Measurements from ENCODE around the gene ERBB2. TPM values are rescaled to one million over a fixed set of nuclear protein-coding genes. Genes with fewer than 3 reads are reported as not detected.

Gene ERBB2
- total RNA-seq, 2 donors from 2014 or later = 88.1 to 94.7 TPM

DNA sequence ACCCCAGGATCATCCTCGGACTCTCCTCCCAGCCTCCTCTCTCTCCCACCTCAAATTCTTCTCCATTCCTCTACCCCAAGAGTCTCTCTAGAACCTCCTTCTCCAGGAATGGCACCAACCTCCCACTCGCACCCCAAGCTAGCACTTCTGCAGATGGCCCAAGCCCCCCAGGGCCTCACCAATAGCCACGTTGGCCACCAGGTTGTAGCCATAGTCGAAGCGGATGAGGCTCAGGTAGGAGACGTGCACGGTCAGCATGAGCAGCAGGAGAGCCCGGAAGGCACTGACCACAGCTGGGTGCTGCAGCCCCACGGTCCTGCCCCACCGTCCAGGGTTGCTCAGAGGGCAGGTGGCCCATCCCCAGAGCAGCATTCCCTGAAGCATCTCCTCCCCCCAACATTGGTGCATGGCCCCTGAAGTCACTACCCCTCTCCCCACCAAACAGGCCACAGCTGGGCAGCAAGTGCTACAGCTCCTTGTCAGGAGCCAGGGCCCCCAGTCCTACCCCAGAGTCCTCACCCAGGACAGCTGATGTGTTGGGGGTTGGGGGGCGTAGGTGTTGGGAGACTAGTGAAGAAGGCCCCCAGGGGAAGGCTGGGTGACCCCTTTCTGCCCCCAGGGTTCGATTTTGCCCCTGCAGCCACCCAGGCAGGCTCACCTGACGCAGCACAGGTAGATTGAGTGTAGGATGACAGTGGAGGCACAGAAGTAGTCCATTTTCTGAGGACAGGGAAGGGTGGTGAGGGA lies 26.4 kb upstream of the ERBB2 start:
- no peak overlapping the region for H3K27ac ChIP-seq
- no peak for ATAC-seq (ENCODE audit: insufficient number of reproducible peaks, low FRiP score, low read depth)
- DNase-seq (ENCODE audit: low spot score) = no peak
- H3K27me3 ChIP-seq (replicated peaks; ENCODE audit: insufficient read depth) = no peaks in the 10 kb centered on the region
- no peak overlapping the region for H3K4me3 ChIP-seq
- no peaks in the 10 kb centered on the region for H3K9me3 ChIP-seq
- peaks cover 28 to 61% of the 10 kb centered on the region in 2 donors for H3K4me1 ChIP-seq (ENCODE audit: control insufficient read depth in 1 of 2, low read depth in 2 of 2)
- no peaks in the 10 kb centered on the region for H3K36me3 ChIP-seq
- TF ChIP-seq, protein P1, sequence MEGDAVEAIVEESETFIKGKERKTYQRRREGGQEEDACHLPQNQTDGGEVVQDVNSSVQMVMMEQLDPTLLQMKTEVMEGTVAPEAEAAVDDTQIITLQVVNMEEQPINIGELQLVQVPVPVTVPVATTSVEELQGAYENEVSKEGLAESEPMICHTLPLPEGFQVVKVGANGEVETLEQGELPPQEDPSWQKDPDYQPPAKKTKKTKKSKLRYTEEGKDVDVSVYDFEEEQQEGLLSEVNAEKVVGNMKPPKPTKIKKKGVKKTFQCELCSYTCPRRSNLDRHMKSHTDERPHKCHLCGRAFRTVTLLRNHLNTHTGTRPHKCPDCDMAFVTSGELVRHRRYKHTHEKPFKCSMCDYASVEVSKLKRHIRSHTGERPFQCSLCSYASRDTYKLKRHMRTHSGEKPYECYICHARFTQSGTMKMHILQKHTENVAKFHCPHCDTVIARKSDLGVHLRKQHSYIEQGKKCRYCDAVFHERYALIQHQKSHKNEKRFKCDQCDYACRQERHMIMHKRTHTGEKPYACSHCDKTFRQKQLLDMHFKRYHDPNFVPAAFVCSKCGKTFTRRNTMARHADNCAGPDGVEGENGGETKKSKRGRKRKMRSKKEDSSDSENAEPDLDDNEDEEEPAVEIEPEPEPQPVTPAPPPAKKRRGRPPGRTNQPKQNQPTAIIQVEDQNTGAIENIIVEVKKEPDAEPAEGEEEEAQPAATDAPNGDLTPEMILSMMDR (IDR thresholded peaks at IDR 0.05) = no peak

DNA sequence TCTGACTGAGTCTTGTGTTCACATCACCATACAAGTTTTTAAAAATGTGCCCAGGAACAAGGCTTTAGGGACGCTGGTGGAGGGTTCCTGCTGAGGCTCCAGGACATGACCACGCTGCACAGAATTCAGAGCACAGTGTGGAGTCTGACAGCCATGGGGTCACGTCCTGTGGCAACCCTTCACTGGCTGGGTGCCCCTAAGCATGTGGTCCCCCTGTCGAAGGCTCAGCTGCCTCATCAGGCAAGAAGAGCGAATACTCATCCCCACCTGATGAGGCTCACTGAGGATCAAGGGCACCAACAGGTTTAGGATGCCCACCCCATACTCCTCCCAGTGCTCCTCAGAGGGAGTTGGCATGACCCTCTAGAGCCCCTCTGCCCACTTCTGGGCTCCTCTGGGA lies 25.7 kb upstream of the ERBB2 start:
- H3K27ac ChIP-seq = peak overlapping the region; percentile 87
- H3K4me3 ChIP-seq = no peak overlapping the region
- no peaks in the 10 kb centered on the region for H3K36me3 ChIP-seq
- DNase-seq (ENCODE audit: low spot score) = no peak
- TF ChIP-seq, protein P1 (IDR thresholded peaks at IDR 0.05) = no peak
- no peaks in the 10 kb centered on the region for H3K9me3 ChIP-seq
- H3K27me3 ChIP-seq (replicated peaks; ENCODE audit: insufficient read depth) = no peaks in the 10 kb centered on the region
- H3K4me1 ChIP-seq (ENCODE audit: control insufficient read depth in 1 of 2, low read depth in 2 of 2) = peaks cover 30 to 65% of the 10 kb centered on the region in 2 donors
- no peak for ATAC-seq (ENCODE audit: insufficient number of reproducible peaks, low FRiP score, low read depth)

DNA sequence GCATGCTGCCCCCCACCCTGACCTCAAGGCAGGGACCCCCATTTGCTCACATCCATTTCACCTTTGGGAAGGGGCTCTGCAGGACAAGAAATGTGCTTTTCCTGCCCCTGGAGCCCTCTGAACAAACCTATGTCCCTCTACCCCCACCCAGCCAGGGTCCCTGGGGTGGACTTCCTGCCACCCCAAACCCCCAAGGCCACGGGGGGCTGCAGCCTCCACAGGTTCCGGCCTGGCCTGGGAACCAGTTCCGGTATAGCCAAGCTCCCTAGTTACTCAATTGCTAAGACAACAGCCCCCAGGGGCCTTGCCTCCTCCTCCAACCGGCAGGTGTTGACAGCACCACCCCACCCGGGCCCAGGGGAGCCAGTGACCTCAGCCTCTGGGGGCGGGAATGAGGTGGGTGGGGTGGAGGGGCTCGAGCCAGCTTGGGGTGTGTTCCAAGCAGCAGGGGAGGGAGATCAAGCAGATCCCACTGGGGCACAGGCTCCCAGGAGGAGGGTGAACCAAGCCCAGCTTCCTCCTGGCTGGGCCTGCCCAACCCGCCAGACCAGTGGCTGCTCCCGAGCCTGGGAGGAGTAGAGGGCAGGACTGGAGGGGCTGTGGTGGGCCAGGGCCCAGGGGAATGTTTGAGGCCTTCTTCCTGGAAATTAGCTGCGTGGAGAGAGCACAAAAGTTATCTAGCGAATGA lies 25.0 kb upstream of the ERBB2 start:
- DNase-seq (ENCODE audit: low spot score) (no peak), ATAC-seq (ENCODE audit: insufficient number of reproducible peaks, low FRiP score, low read depth) (no peak)
- H3K4me3 ChIP-seq = no peak overlapping the region
- TF ChIP-seq, protein P1 (IDR thresholded peaks at IDR 0.05) = no peak
- H3K36me3 ChIP-seq = no peaks in the 10 kb centered on the region
- H3K27ac ChIP-seq = peak overlapping the region; percentile 87
- no peaks in the 10 kb centered on the region for H3K27me3 ChIP-seq (replicated peaks; ENCODE audit: insufficient read depth)
- H3K9me3 ChIP-seq = no peaks in the 10 kb centered on the region
- H3K4me1 ChIP-seq (ENCODE audit: control insufficient read depth in 1 of 2, low read depth in 2 of 2) = peaks cover 33 to 71% of the 10 kb centered on the region in 2 donors

DNA sequence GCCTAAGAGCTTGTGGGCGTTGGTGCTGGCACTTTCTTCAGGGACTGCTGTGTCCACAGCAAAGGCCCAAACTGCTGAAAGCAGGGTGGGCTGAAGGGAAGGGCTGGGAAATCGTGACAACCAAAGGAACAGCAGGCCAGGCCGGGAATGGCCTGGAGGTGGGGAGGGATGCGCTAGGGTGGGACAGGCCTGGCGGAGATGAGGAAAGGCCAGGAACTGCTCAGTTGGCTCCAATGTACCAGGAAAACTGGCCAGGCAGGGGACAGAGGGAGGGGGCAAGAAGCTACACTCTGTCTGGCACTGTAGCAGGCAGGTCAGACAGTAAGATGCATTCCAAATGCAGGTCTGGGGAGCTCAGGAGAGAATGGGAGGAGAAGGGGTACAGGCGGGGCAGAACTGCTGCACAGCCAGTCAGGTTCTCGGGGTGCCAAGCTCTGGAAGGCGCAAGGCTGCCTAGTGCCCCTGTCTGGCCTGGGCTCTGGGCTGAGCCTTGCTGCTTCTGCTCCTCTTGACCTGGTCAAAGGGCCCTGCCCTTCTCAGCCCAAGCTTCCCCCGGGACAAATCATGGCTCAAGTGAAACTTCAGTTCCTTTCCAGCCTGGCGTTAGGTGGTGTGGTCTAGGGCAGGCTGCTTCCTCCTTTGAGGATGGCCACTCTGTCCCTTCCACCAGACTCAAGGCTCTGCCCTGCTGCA lies 24.3 kb upstream of the ERBB2 start:
- no peak overlapping the region for H3K4me3 ChIP-seq
- H3K27ac ChIP-seq = peak overlapping the region; percentile 87
- no peak for ATAC-seq (ENCODE audit: insufficient number of reproducible peaks, low FRiP score, low read depth)
- no peaks in the 10 kb centered on the region for H3K27me3 ChIP-seq (replicated peaks; ENCODE audit: insufficient read depth)
- H3K9me3 ChIP-seq = no peaks in the 10 kb centered on the region
- DNase-seq (ENCODE audit: low spot score) = no peak
- H3K36me3 ChIP-seq = no peaks in the 10 kb centered on the region
- H3K4me1 ChIP-seq (ENCODE audit: control insufficient read depth in 1 of 2, low read depth in 2 of 2) = peaks cover 34 to 73% of the 10 kb centered on the region in 2 donors
- TF ChIP-seq, protein P1 (IDR thresholded peaks at IDR 0.05) = no peak

Measured in thoracic aorta (tissue), 2 donors.